Suppressor macrophage (primary cell): ENCODE data around the gene PPARGC1A.

Experiments used
- DNase-seq, 4 experiments: peaks; one replicate each; pipeline ENCODE4 v3.0.0-alpha.2; 2020 to 2022
- total RNA-seq, 17 experiments: gene quantifications; one replicate each; lab custom pipeline; 2026; ENCODE audit warnings: mixed read lengths in 6 of 17, inconsistent platforms in 3 of 17; lab: John Stamatoyannopoulos, UW

Gene PPARGC1A, protein sequence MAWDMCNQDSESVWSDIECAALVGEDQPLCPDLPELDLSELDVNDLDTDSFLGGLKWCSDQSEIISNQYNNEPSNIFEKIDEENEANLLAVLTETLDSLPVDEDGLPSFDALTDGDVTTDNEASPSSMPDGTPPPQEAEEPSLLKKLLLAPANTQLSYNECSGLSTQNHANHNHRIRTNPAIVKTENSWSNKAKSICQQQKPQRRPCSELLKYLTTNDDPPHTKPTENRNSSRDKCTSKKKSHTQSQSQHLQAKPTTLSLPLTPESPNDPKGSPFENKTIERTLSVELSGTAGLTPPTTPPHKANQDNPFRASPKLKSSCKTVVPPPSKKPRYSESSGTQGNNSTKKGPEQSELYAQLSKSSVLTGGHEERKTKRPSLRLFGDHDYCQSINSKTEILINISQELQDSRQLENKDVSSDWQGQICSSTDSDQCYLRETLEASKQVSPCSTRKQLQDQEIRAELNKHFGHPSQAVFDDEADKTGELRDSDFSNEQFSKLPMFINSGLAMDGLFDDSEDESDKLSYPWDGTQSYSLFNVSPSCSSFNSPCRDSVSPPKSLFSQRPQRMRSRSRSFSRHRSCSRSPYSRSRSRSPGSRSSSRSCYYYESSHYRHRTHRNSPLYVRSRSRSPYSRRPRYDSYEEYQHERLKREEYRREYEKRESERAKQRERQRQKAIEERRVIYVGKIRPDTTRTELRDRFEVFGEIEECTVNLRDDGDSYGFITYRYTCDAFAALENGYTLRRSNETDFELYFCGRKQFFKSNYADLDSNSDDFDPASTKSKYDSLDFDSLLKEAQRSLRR
- total RNA-seq = 0 to 5.3 (median 0.15) reads per million in 17 experiments

DNA sequence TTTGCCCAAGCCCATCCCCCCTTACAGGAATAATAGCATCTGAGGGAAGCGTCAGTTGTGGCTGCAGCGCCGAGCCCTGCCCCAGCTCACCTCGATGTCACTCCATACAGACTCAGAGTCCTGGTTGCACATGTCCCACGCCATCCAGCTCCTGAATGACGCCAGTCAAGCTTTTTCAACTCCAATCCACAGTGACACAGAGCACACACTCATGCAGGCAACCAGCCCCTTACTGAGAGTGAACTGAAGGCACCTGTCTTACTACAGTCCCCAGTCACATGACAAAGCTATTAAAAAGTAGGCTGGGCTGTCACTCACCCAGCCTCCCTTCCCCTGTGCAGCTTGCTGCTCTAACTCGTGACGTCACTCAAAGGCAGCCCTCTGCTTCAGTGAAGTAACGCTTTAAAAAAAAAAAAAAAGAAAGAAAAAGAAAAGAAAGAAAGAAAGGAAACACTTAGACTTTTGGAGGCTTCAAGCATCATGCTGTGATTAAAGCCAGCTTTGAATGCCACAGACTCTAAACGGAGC, at the start of gene PPARGC1A:
Gene PPARGC1A (minus strand): TSS at position 234 of the 528 bp plus-strand sequence. CDS start 90 bp downstream, at position 144.
- peak; percentile 2 to 40 (median 24) for DNase-seq

DNA sequence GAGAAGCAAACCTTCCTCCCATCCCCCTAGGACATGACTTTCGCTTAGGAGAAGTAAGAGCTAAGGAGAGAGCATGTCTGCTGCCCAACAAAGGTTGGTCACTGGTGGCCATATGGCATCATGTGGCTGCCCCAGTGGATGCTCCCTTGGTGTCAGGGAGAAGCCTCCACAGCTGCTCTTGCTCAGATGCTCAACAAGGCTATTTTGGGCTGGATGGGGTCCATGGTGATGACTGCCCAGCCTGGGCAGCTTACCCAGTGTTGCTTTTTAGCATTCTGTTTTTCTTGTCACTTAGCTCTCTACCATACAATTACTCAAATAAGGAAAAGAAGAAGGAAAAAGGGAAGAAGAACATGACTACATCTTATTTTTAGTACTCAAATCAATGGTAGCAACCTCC, 48.9 kb upstream of the PPARGC1A start:
- DNase-seq = no peak

DNA sequence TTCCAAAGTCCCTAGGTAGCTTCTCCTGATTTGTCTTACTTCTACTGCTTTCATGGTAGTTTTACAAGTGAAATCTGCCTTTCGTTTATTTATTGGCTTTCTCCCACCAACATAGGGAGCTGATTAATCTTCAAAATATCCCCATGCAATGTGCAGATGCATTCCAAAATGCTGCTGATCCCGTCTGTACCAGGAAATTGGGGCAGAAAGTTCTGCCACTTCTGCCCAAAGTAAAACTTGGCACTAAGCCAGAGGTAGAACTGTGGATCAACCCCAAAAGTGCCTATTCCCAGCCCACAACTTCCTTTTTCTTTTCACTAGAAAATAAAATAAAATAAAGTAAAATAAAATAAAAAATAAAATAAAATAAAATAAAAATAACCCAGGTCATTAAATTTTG, 47.3 kb upstream of the PPARGC1A start:
- peak in 3 of 4 experiments; percentile 14 to 59 (median 40) for DNase-seq

DNA sequence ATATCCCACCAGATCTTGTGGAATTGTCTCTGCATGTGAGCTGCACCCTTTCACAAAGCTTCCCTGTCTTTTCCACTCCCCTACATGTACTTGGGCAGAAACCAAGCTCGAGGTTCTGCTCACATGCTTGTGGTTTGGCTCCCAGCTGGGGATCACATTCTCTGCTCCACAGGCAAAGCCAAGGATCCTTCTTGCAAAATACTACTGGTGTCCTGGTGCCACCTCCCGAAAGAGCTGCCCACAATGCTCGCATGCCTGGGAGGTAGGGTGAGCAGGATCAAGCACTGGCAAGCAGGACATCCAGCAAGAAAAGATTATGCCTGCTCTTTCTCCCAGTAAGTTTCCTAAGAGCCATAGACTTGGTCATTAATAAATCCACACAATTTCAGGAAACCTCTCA, 45.1 kb upstream of the PPARGC1A start:
- peak; percentile 60 to 78 (median 76) for DNase-seq

DNA sequence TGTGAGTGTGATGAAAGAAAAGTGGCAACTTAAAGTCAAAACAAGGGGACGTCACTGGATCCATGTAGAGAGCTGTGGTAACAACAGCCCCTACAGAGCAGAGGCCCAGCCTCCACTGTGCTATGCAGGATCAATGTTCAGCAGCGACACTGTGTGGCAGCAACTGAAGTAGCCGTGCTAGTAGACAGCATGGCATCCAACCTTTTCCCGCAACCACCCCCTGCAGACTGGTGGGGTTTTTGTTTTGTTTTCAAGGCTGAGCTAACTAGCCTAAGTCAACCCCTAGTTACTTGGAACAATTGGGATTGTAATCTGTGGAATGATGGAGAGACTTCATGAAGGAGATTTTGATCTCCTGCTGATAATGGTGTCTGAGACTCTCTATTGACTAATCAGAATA, 44.4 kb upstream of the PPARGC1A start:
- no peak for DNase-seq

DNA sequence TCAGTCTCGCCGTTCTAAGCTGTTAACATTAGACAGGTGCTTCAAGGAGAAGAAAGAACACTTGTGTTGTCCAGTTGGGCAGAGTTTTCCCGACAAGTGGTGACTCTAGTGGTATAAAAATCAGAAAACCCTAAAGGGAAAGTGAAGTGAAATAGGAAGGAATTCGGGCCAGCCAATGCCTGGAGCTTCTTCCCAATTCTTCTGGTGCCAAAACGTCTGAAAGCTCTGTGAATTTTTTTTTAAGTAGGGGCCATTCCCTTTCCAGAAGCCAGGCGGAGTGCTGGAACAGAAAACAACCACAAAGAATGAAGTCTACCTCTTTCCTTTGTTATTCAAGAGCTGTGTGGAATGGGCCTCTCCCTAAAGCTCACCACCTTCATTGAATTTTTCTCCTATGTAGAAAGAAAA, 43.1 kb upstream of the PPARGC1A start:
- no peak for DNase-seq

DNA sequence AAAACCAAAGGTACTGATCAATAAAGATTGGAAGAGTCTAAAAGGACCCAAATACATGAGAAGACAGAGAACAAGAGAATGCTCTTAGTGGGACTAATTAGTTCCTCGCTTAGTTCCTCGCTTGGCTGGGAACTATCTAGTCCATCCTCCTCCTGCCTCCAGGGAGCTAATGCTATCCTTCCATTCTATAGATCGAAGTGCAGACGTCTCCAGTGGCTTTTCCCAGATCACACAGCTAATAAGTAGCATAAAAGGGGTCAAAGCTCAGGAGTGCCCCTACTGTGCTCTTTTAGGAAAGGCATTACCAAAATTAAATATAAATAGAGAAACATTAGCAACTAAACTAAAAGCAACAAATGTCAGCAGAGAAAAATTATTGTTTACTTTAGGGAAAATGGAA, 42.3 kb upstream of the PPARGC1A start:
- DNase-seq = no peak

DNA sequence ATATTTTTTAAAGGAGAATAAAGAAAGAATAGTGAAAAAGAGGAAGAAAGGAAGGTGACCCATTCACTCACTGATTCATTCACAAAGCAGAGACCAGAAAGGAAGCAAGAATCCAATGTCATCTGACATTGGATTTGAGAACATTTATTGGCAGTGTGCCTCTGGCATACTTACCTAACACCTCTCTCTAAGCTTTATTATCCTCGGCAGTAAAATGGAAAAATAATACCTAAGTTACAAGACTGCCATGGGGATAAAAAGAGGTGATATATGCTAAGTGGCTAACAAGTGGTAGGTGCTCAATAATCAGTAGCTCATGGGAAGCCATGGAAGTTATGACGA, 41.6 kb upstream of the PPARGC1A start:
- peak in 1 of 4 experiments; percentile 17 for DNase-seq

DNA sequence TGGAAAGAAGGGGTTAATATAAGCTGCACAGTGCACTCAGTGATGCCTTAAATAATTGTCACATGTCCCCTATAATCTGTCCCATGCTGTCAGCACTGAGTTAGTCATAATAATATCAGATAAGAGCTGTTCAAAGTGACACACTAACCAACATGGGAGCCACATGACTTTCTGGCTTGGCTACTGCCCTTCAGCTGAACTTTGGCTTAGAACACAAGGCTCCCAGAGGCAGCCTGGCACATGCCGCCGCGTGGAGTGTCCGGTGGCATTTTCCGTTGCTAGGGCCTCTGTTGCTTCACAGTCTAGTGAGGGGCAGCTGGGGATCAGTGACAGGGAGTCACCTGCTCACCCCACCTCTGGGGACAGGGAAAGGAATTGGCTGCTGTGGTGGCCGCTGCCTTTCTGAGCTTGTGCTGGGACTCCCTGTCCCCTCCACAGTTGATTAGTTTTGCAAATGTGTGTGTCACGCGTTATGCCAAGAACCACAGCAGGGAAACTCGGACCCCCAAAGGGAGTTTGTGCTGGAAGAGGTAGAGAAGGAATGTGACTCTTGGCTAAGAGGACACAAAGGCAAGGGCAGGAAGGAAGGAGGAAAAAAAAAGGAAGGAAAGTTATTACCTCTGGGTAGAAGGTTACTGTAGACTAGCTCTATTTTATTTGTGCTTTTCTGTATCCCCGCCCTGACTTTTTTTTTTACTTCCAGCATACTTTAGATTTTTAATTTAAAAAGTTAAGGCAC, 41.1 kb upstream of the PPARGC1A start:
- DNase-seq = peak; percentile 25 to 65 (median 50)

DNA sequence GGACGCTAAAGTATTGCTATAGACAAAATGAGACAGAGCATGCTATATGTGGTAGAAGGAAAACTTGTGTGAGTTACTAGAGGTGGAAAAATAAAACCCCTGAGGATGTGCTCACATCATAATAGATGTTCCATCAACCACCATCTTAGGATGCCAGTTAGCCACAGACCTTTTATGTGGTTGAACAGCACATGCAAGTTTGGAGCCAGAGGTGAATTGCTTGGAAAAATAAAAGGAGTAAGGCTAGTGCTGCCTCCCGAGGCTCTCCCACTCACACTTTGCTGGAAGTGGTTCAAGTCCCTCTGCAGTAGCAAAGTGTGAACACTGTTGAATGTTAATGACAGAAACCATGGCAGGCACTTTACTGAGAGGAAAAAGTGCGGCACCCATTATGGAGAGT, 39.4 kb upstream of the PPARGC1A start:
- DNase-seq = no peak

DNA sequence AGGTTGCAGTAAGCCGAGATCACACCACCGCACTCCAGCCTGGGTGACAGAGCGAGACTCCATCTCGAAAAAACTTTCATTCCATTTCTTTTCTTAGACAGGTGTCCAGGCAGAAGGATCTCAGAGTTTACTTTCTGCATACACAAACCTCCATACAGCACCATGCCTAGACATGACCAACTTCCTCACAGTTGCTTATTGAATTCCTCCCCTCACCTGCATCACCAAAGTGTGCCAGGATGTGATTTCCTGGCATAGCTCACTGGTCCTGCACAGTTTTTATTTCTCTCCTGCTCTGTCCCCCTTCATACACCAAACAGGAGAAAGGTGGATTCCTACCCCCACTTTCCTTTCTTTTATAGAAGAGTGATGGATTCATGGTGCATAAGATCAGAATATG, 34.7 kb upstream of the PPARGC1A start:
- DNase-seq = no peak

DNA sequence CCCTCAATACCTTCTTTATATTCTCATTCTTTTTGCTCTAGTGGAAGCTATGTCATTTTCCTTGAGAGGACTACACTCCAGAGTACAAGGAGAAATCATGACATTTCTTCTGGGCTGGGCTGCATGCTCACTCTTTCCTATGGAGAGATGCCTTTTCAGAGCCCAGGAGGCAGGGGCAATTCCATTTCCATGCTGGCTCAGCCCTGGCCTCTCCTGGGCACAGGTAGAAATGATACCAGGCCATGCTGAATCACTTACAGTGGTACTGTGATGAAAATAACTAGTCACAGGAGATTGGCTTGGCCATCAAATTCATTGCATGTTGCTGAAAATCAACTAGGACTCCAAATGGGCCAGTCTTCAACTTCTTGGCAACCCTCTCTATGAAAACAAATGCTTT, 34.0 kb upstream of the PPARGC1A start:
- DNase-seq = no peak

DNA sequence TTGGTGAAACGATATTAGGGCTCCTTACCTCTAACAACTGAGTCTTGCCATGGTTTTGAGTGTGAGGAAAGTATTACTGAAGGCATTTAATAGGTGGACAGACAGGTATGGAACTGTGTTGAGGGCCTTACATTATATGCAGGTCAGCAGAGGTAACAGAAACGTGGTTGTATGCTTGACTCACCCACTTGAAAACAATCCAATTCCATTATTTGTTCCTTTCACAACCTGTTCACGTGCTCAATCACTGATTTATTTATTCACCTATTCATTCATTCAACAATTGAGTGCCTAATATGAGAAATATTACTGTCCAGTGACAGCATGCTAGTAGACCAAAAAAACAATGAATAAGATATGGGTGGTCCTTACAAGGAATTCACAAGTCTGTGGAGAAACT, 33.3 kb upstream of the PPARGC1A start:
- DNase-seq = no peak

DNA sequence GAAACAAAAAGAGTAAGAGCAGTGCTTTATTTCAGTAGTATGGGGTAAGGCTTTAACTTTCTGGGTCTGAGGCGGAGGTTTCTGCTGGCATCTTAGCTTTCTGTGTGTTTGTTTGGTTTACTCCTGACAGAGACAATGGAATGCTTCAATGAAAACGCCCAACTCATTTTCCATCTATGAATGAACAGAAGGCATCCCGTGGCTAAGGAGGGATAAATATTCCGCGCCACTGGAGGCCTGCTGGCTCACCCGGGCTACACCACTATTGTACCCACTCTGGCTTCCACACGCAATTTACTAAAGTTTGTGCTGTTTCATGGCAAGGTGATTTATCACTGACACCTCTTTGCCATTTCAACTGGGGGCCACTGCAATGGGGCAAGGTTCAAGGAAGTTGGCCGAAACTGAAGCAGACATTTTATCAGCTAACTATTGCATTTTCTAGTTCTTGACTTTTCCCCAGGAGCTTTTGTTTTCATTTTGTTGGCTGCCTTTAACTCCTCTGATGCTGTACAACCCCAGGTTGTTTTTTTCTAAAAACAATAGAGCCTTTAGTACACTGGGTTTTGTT, 32.8 kb upstream of the PPARGC1A start:
- DNase-seq = no peak

DNA sequence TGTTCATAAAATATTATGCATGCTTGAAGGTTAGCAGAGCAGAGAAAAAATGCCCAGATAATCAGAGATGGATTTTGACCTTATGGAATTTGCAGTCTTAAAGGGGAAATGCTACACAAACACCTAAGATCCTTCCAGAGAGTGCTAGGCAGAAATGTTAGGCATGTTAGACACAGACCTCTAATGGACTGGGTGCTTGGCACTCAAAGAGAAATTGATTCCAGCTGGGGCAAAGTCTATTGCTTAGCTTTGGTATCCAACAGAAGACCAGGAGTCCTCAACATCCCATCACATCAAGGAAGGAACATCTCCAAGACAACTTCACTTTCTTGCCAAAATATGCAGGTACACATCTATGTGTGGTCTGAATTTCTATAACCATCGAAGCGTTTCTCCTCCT, 32.2 kb upstream of the PPARGC1A start:
- DNase-seq = no peak

DNA sequence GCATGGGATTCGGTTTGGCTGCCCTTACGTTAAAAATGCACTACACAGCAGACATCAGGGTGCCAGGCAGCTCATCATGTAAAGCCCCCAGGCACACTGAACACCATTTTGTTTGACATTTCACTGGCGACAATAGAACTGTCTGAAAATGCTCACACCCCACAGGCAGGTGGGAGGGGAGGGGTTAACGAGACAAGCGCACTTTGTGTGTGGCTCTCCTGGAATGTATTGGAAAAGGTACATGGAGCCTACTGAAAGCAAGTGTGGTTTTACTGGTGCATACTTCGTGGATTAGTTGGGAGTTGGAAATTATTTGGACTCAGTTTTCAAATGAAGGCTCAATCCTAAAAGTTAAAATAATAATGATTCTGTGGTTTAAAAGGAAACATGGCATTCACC, 31.6 kb upstream of the PPARGC1A start:
- DNase-seq = no peak

DNA sequence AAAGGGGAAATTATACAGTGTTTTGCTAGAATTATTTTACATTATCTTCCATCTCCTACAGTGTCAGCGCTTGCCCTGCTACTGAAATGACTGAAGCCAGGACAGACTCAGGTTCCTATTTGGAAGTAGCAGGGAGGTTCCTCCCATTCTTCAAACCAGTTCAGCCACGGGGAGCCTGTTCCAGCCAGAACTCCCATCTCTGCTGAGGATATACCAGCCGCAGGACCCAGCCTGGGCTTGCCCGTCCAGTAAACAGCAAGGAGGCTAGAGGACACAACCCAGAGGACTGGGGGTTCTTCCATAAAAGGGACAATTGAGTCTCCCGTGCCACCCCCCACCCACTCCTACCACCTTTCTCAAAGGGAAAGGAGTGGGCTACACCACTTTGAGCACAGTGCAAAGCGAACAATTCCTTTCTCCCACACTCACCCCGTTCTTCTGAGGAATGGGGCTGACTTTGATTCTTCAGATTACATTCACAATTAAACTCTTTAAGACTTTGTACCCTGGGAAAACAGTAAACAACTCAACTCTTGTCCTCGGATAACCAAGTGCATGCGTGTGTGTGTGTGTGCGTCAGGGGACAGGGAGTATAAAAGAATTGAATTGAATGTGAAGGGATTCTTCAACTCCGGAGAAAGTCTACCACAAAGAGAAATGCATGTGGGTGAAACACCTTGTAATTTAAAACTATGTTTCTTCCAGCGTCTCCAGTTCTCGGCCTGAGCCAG, 31.0 kb upstream of the PPARGC1A start:
- no peak for DNase-seq

DNA sequence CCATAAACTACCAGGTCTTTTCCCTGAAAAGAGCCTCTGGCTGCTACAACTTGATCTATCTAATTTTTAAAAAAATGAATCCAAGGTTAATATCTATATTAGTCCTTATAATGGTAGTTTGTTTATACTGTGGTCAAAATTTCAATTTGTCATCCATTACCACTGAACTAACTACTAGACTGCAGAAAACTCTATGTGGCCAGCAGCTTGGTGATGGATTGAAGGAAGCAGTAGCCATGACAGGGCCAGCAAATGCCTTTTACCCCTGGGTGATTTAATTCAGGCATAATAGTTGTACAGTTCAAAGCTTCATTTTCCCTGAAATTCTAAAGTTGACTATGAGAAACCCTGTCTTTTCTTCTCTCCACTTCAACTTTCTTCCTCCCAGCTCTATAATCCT, 30.4 kb upstream of the PPARGC1A start:
- DNase-seq = no peak

DNA sequence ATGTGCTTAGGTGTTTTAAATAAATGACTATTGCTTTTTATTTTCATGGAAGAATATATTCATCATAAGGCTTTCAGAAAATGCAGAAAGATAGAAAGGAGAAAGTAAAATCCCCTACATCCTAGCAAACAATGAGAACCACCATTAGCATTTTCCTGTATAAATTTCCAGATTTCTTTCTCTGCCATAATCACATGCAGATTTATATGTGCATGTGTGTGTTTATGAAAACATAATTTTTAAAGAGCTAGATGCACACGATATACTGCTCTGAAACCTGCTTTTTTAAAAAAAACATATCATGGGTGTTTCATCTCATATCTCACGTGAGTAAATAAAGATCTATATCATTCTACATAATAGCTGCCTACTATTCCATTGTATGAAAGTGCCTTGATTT, 26.4 kb upstream of the PPARGC1A start:
- no peak for DNase-seq

DNA sequence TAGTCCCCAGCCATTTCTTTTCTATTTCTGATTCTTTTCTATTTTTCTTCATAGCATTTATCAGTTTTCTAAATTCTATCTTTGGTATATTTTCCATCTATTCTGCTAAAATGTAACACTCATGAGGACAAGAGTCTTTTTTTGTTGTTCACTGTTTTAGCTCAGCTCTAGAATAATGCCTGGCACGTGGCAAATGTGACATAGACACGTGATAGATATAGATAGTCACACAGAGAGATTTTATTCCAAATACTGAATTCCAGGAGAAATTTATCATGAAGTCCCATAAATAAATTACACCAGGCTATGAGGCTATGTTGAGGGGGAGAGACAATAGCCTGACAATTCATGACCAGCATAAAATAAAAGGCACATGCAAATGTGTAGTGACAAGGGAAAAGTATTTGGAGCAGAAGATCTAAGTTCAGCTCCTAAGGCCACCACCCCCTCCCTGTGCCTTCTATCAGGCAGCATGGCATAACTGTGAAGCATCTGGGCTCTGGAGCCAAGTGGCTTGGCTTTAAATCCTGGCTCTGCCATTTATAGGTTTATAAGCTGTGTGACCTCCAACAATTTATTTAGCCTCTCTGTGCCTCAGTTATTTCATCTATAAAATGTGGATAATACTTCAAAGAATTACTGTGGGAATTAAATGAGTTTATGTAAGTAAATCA, 25.7 kb upstream of the PPARGC1A start:
- DNase-seq = no peak
